Measurements from ENCODE around the gene BCAS2. TPM values are rescaled to one million over a fixed set of nuclear protein-coding genes. Genes with fewer than 3 reads are reported as not detected.
A peak's percentile ranks its signal among the peaks of the same experiment; 100 is the strongest.

The BCAS2 gene
- polyA plus RNA-seq (ENCODE audit: insufficient read length in 10 of 10) = 10 to 100 TPM; 23.7 to 34.1 (median 27.6) TPM
- long read RNA-seq, donor 1, transcript BCAS2-201 (7 exons, 1,299 nt) = major isoform, 10 of 13 reads
- long read RNA-seq, donor 1, partial matches to known transcripts = 0 of 13 reads
- long read RNA-seq, donor 1, other reads (novel, unspliced or antisense) = 0 of 13 reads
- long read RNA-seq, donor 2, transcript BCAS2-201 (7 exons, 1,299 nt) = major isoform, 8 of 8 reads
- long read RNA-seq, donor 2, partial matches to known transcripts = 0 of 8 reads
- long read RNA-seq, donor 2, other reads (novel, unspliced or antisense) = 0 of 8 reads
- long read RNA-seq, donor 3 = 0 reads
- long read RNA-seq, donor 4, partial matches to known transcripts = 0 of 3 reads
- long read RNA-seq, donor 4, other reads (novel, unspliced or antisense) = 0 of 3 reads
- long read RNA-seq, donor 5, transcript BCAS2-201 (7 exons, 1,299 nt) = major isoform, 14 of 16 reads
- long read RNA-seq, donor 5, partial matches to known transcripts = 0 of 16 reads
- long read RNA-seq, donor 5, other reads (novel, unspliced or antisense) = 0 of 16 reads
- long read RNA-seq, donor 6, transcript BCAS2-201 (7 exons, 1,299 nt) = major isoform, 14 of 15 reads
- long read RNA-seq, donor 6, partial matches to known transcripts = 0 of 15 reads
- long read RNA-seq, donor 6, other reads (novel, unspliced or antisense) = 0 of 15 reads
- long read RNA-seq, donor 7, transcript BCAS2-201 (7 exons, 1,299 nt) = major isoform, 9 of 9 reads
- long read RNA-seq, donor 7, partial matches to known transcripts = 0 of 9 reads
- long read RNA-seq, donor 7, other reads (novel, unspliced or antisense) = 0 of 9 reads
- long read RNA-seq, donor 8, transcript BCAS2-201 (7 exons, 1,299 nt) = major isoform, 7 of 8 reads
- long read RNA-seq, donor 8, partial matches to known transcripts = 0 of 8 reads
- long read RNA-seq, donor 8, other reads (novel, unspliced or antisense) = 0 of 8 reads
- long read RNA-seq, donor 9, partial matches to known transcripts = 0 of 2 reads
- long read RNA-seq, donor 9, other reads (novel, unspliced or antisense) = 0 of 2 reads

- DNase-seq = peak; percentile 99
Observed at GRCh38 chr1:114581335-114582287, at the start of gene BCAS2. BCAS2 (minus strand) TSS chr1:114581615; CDS start chr1:114581591, 24 bp downstream.

GRCh38 chr1:114627107-114627506 is 45.7 kb upstream of the BCAS2 start:
- no peak for DNase-seq

DNA sequence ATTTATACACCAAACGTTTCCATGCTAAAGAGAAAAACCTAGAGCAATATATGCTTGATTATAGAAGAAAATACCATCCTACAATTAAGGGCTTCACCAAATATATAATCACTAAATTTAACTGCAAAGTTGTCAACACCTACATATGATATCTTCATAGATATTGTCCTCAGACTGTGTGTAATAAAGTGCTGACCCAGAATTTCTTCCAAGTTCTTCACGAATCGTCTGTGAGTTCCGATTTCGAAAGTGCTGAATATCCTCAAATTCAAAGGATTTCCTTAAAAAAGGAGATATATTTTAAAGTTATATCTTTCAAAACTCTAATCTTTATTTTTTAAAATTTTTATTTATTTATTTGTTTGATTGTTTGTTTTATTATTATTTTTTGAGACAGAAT is 41.9 kb upstream of the BCAS2 start:
- no peak for DNase-seq

DNA sequence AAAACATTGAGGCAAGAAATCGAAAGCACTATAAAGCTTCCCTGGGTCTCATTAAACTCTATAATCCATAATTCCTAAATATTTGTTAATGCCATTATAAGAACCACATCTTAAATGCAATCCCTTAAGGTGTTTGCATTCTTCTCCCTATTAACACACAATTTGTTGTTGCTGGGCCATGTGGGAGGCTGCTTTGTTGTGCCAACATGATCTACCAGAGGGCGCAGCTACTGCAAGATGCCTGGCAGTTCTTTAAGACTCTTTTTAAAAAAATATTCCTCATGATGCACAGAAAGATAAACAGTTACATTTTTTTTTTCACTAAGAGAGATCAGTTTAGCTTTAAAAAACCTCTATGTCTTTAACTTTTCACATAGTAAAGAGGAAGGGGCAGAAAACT is 39.0 kb upstream of the BCAS2 start:
- no peak for DNase-seq

- DNase-seq = no peak
Observed at GRCh38 chr1:114618606-114619005, 37.2 kb upstream of the BCAS2 start.

GRCh38 chr1:114610546-114611245 is 29.3 kb upstream of the BCAS2 start:
- DNase-seq = peak in 1 of 3 donors; percentile 7

DNA sequence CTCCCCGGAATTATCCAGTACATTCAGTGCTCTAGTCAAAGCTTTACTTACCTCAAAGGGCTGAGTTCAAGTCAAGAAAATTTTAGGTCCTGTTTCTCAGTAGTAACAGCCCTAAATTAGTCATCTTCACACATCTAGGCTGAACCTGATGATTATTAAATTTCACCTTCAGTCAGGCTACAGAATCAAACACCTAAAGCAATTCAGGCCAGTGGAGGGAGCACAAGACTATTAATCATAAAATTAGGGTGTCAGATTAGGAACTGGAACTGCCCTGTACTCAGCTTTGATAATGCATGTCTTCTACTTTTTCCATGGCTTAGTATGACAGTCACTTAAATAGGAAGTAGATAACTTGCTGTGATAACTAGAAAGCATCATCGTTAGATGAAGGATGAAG is 28.4 kb upstream of the BCAS2 start:
- DNase-seq = no peak

GRCh38 chr1:114609026-114609425 is 27.6 kb upstream of the BCAS2 start:
- DNase-seq = no peak

DNA sequence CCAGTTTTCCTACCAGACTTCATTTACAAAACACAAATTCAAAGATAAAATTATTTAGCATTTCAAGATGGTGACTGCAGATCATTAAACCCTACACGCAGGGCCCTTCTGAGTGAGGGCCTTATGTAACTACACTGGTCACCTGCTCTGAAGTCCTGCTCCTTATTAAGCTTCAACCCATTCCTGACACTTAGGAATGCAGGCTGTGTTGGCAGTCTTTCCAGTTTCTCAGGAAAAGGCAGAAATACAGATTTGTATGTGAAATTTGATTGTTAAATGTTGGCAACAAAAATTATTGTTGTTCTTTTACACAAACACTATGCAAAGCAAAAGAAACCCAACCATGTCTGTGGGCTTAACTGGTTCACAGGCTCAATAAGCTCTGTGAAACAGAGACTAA is 25.8 kb upstream of the BCAS2 start:
- DNase-seq = no peak

- DNase-seq = no peak
Observed at GRCh38 chr1:114597949-114598348, 16.5 kb upstream of the BCAS2 start.

GRCh38 chr1:114595602-114596001 is 14.2 kb upstream of the BCAS2 start:
- DNase-seq = no peak

- DNase-seq = no peak
Observed at GRCh38 chr1:114594046-114594445, 12.6 kb upstream of the BCAS2 start.

GRCh38 chr1:114589122-114589521 is 7.7 kb upstream of the BCAS2 start:
- no peak for DNase-seq

DNA sequence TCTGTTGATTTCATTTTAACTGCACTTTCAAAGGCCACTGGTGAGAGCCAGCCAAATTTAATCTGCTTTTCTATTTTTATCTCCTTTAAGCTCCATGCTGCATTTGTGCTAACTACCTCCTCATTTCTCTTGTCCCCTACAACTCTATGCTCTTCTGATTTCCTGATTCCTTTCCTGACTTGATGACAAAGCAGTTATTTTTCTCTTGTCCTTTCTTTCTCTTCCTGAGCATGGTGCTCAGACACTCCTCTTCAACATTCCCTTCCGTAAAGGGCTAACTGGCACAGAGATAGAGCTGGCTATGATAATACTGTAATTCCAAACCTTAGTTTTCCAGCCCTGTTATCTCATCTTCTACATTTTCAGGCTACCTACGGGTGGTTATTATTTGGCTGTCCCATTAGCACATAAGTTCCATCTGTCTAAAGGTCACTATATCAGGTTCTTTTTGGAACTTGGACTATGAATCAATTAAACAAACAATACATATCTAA is 6.8 kb upstream of the BCAS2 start:
- no peak for DNase-seq

- DNase-seq = no peak
Observed at GRCh38 chr1:114587203-114587991, 6.0 kb upstream of the BCAS2 start.

- DNase-seq = no peak
Observed at GRCh38 chr1:114586513-114587047, 5.2 kb upstream of the BCAS2 start.

GRCh38 chr1:114585231-114585630 is 3.8 kb upstream of the BCAS2 start:
- peak in 1 of 3 donors; percentile 22 for DNase-seq

DNA sequence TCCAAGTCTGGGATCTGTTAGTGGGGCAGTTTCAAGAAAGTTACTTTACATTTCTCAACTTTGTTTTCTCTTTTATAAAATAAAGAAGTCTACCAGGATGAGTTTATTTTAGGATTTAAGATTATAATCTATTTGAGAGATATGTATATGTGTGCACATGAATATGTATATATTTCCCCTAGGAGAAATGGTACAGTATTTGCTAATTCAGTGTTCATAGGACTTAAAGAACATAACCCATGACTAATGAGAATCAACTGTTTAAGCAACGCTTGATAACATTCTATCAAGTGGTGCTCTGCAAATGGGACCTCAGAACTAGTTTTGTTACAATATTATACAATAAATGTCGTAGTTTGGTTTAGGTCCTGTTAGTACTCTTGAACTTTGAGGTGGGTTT is 7.0 kb downstream of the BCAS2 start:
- no peak for DNase-seq

DNA sequence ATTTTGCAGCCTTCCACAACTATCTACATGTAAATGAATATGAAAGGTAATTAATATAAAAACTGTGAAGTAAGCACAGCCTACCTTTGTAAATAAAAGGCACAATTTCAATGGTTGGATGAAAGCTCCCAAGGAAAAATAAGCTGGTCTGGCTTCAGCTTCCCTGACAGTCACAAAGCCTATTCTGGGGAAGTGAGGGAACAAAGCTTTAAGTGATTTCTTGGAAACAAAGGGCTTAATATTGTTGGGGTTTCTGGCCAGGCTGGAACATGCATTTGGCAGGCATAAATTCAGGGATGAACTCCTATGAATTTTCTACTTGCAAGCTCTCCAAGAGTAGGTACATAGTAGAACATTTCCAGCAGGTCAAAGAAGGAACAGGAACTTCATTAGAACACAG is 17.3 kb downstream of the BCAS2 start:
- DNase-seq = no peak
